ENCODE data around the gene OLFML2A. TPM values are rescaled to one million over a fixed set of nuclear protein-coding genes. Genes with fewer than 3 reads are reported as not detected.
A peak's percentile ranks its signal among the peaks of the same experiment; 100 is the strongest.

The OLFML2A gene
- total and polyA plus RNA-seq, 2 of the 13 experiments (the other 11 are each of a cell fraction or from before 2014, with no cell fraction given), result 0.01 to 0.02 TPM

GRCh38 chr9:124766815-124767554, 9.9 kb upstream of the OLFML2A start (continued):
- no peak for TF ChIP-seq ZNF513 (CRISPR knock-in tag; conservative IDR thresholded peaks at IDR 0.05)

- in situ Hi-C loops (cut with HindIII; ENCODE audit: extremely low pct_ligation_motif_present, low pct_unique_long_range_greater_than_20kb) (no loop called here), intact Hi-C loops (cut with micrococcal nuclease; ENCODE audit: unreplicated experiment) (no loop called here)
- H4K20me1 ChIP-seq (ENCODE audit: insufficient read depth, low read length), result peaks cover 21% of the 10 kb centered on the region; the same call in 1 of the 2 replicates
- H3K9ac ChIP-seq (ENCODE audit: insufficient read depth, low read depth, low read length), result peak overlapping the region; percentile 3; the same call in 1 of the 2 replicates
- ATAC-seq, result no peak
- DNase-seq (ENCODE audit: low spot score), result no peak
- peak overlapping the region; percentile 80 for H3K4me2 ChIP-seq (ENCODE audit: low read depth, low read length)
- no TSS peak for BruUV-seq (replicated peaks)
- peaks cover 49% of the 10 kb centered on the region for H3K4me1 ChIP-seq (ENCODE audit: insufficient read depth, low read length)
- ChIA-PET POLR2A (interaction anchor here (5.4 kb wide), 1 partner anchor 88 kb away, joined by 39 read pairs; no protein-coding TSS in a partner anchor), CTCF (ENCODE audit: low intra/inter-chr PET ratio, low total read pairs) (no interaction called here)
- TF ChIP-seq MAFK (conservative IDR thresholded peaks at IDR 0.05 in 1 of 2, IDR thresholded peaks at IDR 0.05 in 1 of 2; ENCODE audit: low read length in 2 of 2) (peak; percentile 43 to 51; a peak in 3 of 4 replicates), TAF15 (IDR thresholded peaks at IDR 0.05; ENCODE audit: low read depth, low read length, poor library complexity, severe bottlenecking) (no peak), BCL6 (CRISPR knock-in tag; IDR thresholded peaks at IDR 0.05) (peak; percentile 55), MAFF (IDR thresholded peaks at IDR 0.05; ENCODE audit: low read depth, low read length) (peak; percentile 47; the same call in 1 of the 2 replicates)
- H3K27me3 ChIP-seq (ENCODE audit: control insufficient read depth in 1 of 2, insufficient read depth in 2 of 2, low read length in 2 of 2), result no peaks in the 10 kb centered on the region; a peak in 1 of 5 replicates
- 66% methylated on average over 2 of the region's 2 CpGs for WGBS (ENCODE audit: low lambda C conversion rate)
- H3K79me2 ChIP-seq (ENCODE audit: insufficient read depth, low read length), result peaks cover 76% of the 10 kb centered on the region
- H3K9me3 ChIP-seq (ENCODE audit: low read length), result no peaks in the 10 kb centered on the region
- H2AFZ ChIP-seq (ENCODE audit: low read length), result no peak overlapping the region
- FAIRE-seq, result no peak
- H3K4me3 ChIP-seq (replicated peaks in 1 of 3; ENCODE audit: insufficient read depth in 1 of 3, low read depth in 2 of 3, low read length in 3 of 3), result peak overlapping the region in 2 of 3 experiments; percentile 93 to 95; a peak in 2 of 6 replicates
- H3K36me3 ChIP-seq (replicated peaks in 1 of 2; ENCODE audit: control insufficient read depth in 1 of 2, insufficient read depth in 2 of 2, low read length in 2 of 2), result no peaks in the 10 kb centered on the region
- no peak overlapping the region for H3K27ac ChIP-seq (ENCODE audit: extremely low read length, insufficient read depth, low read length)
These were observed 9.1 kb upstream of the OLFML2A start for GRCh38 chr9:124767821-124768220.

Measured in HepG2 (cell line).